GM23338 (cell line): ENCODE data around the gene GSN. TPM values are rescaled to one million over a fixed set of nuclear protein-coding genes. Genes with fewer than 3 reads are reported as not detected.

Experiments
- ATAC-seq: fragments of 200-7000 bp; cut with Tn5 transposase; 3 replicates; pipeline ENCODE4 v1.9.1; 2020
- DNase-seq: peaks from one replicate; pipeline ENCODE4 v3.0.0-alpha.2; 2015; ENCODE audit warnings: low spot score
- H2AFZ ChIP-seq: fragments of 200-600 bp; sonication (generic); 2 replicates; pipeline ENCODE4 v1.8.0; 2016; ENCODE audit warnings: antibody characterized with exemption, mild to moderate bottlenecking, moderate library complexity
- H3F3A ChIP-seq: fragments of 200-600 bp; sonication (generic); replicated peaks from 2 replicates; pipeline ENCODE4 v1.8.0; 2017; ENCODE audit warnings: antibody characterized with exemption, mixed run types, low read depth
- H3K27ac ChIP-seq: fragments of 200-600 bp; sonication (generic); 2 replicates; pipeline ENCODE4 v1.6.1; 2016; ENCODE audit warnings: low read depth
- H3K27me3 ChIP-seq: fragments of 200-600 bp; sonication (generic); 2 replicates; pipeline ENCODE4 v1.8.0; 2016; ENCODE audit warnings: mild to moderate bottlenecking, mixed run types, moderate library complexity; ENCODE audit not compliant: insufficient read depth
- H3K36me3 ChIP-seq: fragments of 200-600 bp; sonication (generic); 2 replicates; pipeline ENCODE4 v1.8.0; 2016; ENCODE audit warnings: mild to moderate bottlenecking; ENCODE audit not compliant: insufficient read depth
- H3K4me1 ChIP-seq: fragments of 200-600 bp; sonication (generic); 2 replicates; pipeline ENCODE4 v1.8.0; 2016; ENCODE audit warnings: mild to moderate bottlenecking, moderate library complexity; ENCODE audit not compliant: insufficient read depth
- H3K4me2 ChIP-seq: fragments of 200-600 bp; sonication (generic); 2 replicates; pipeline ENCODE4 v1.7.1; 2017; ENCODE audit warnings: mixed run types
- H3K4me3 ChIP-seq: fragments of 200-600 bp; sonication (generic); 2 replicates; pipeline ENCODE4 v1.6.1; 2016; ENCODE audit warnings: mixed run types
- H3K79me2 ChIP-seq: fragments of 200-600 bp; sonication (generic); replicated peaks from 2 replicates; pipeline ENCODE4 v1.8.0; 2017; ENCODE audit warnings: mild to moderate bottlenecking; ENCODE audit not compliant: insufficient read depth
- H3K9me2 ChIP-seq: fragments of 200-600 bp; sonication (generic); 2 replicates; pipeline ENCODE4 v1.8.0; 2017; ENCODE audit not compliant: insufficient read depth
- H4K20me1 ChIP-seq: fragments of 200-600 bp; sonication (generic); replicated peaks from 2 replicates; pipeline ENCODE4 v1.8.0; 2017; ENCODE audit warnings: mild to moderate bottlenecking; ENCODE audit not compliant: insufficient read depth
- H3K27ac Mint-ChIP-seq: 2 replicates; pipeline ENCODE4 v1.8.0; 2020; ENCODE audit warnings: inconsistent platforms, mild to moderate bottlenecking, moderate library complexity, mixed read lengths
- H3K27me3 Mint-ChIP-seq: 3 replicates; pipeline ENCODE4 v1.8.0; 2022; ENCODE audit warnings: low read depth, mild to moderate bottlenecking, moderate library complexity, mixed read lengths, inconsistent platforms; ENCODE audit not compliant: insufficient read depth, poor library complexity
- H3K36me3 Mint-ChIP-seq: 3 replicates; pipeline ENCODE4 v1.8.0; 2021; ENCODE audit warnings: low read depth, mild to moderate bottlenecking, inconsistent platforms, moderate library complexity, mixed read lengths
- H3K4me1 Mint-ChIP-seq: 3 replicates; pipeline ENCODE4 v1.8.0; 2020; ENCODE audit warnings: mild to moderate bottlenecking, inconsistent platforms, mixed read lengths
- H3K4me3 Mint-ChIP-seq: 3 replicates; pipeline ENCODE4 v1.8.0; 2021; ENCODE audit warnings: moderate library complexity, mild to moderate bottlenecking, inconsistent platforms, mixed read lengths
- H3K9me3 Mint-ChIP-seq: 3 replicates; pipeline ENCODE4 v1.8.0; 2020; ENCODE audit warnings: moderate library complexity, mild to moderate bottlenecking, inconsistent platforms, mixed read lengths
- CREB1 ChIP-seq: fragments of 250-450 bp; sonication (Bioruptor Pico); IDR thresholded peaks from 2 replicates; pipeline ENCODE4 v1.5.0; 2020; ENCODE audit warnings: low read depth, mild to moderate bottlenecking, moderate library complexity
- EZH2 ChIP-seq: fragments of 200-600 bp; sonication (generic); IDR thresholded peaks from one replicate; pipeline ENCODE4 v1.8.0; 2017; ENCODE audit warnings: antibody characterized with exemption, mild to moderate bottlenecking, low read depth; ENCODE audit not compliant: unreplicated experiment
- EZH2phosphoT487 ChIP-seq: fragments of 200-600 bp; sonication (generic); IDR thresholded peaks from one replicate; pipeline ENCODE4 v1.8.1; 2018; ENCODE audit warnings: antibody characterized with exemption; ENCODE audit not compliant: unreplicated experiment
- JUNB ChIP-seq: IDR thresholded peaks from one replicate; pipeline ENCODE4 v1.6.1; 2016; ENCODE audit warnings: antibody characterized with exemption; ENCODE audit not compliant: unreplicated experiment
- NANOG ChIP-seq: IDR thresholded peaks from 2 replicates; pipeline ENCODE4 v1.6.1; 2016; ENCODE audit warnings: antibody characterized with exemption, borderline replicate concordance
- POLR2AphosphoS5 ChIP-seq: IDR thresholded peaks from 2 replicates; pipeline ENCODE4 v1.6.1; 2016; ENCODE audit warnings: antibody characterized with exemption, low read depth
- STAT1 ChIP-seq: IDR thresholded peaks from one replicate; pipeline ENCODE4 v1.6.1; 2016; ENCODE audit warnings: antibody characterized with exemption; ENCODE audit not compliant: unreplicated experiment
- ZNF114 ChIP-seq: fragments of 250-450 bp; sonication (Bioruptor Pico); IDR thresholded peaks from 2 replicates; pipeline ENCODE4 v1.5.0; 2020; ENCODE audit warnings: mild to moderate bottlenecking, moderate library complexity
- ZNF331 ChIP-seq: fragments of 250-450 bp; sonication (Bioruptor Pico); IDR thresholded peaks from 2 replicates; pipeline ENCODE4 v1.5.0; 2020; ENCODE audit warnings: low read depth, mild to moderate bottlenecking, moderate library complexity
- polyA plus RNA-seq: library from polyadenylated mRNA; unstranded; fragments of >200 nt; fragmentation: Nextera tagmentation; extraction: Ambion mirVana; gene quantifications from 2 replicates; pipeline ENCODE4 v1.2.1, GENCODE V29; 2016
- total RNA-seq: library from RNA; depleted of rRNA; stranded (reverse); fragments of >200 nt; shearing (Covaris generic); gene quantifications from 2 replicates; pipeline ENCODE4 v1.2.3, GENCODE V29; 2014
- TF ChIP-seq, protein P1 (sequence below): IDR thresholded peaks from one replicate; pipeline ENCODE4 v1.6.1; 2018; ENCODE audit warnings: antibody characterized with exemption; ENCODE audit not compliant: unreplicated experiment
- TF ChIP-seq, protein P2 (sequence below), 2 experiments: fragments of 200-600 bp in 1 of 2; sonication (generic) in 1 of 2; conservative IDR thresholded peaks; 2 replicates each; pipeline versions ENCODE4 v1.5.1 to v1.6.1; 2016 to 2017; ENCODE audit warnings: antibody characterized with exemption in 2 of 2, low read depth in 2 of 2, mild to moderate bottlenecking in 2 of 2, moderate library complexity in 1 of 2
- TF ChIP-seq, protein P3 (sequence below): IDR thresholded peaks from 2 replicates; pipeline ENCODE4 v1.6.1; 2016; ENCODE audit warnings: antibody characterized with exemption
- TF ChIP-seq, protein P4 (sequence below): fragments of 250-450 bp; sonication (Bioruptor Pico); IDR thresholded peaks from 2 replicates; pipeline ENCODE4 v1.5.0; 2020; ENCODE audit warnings: mild to moderate bottlenecking, moderate library complexity

GSN gene
- total and polyA plus RNA-seq, 2 experiments from 2014 or later, result 30.2 to 85.7 TPM

DNA sequence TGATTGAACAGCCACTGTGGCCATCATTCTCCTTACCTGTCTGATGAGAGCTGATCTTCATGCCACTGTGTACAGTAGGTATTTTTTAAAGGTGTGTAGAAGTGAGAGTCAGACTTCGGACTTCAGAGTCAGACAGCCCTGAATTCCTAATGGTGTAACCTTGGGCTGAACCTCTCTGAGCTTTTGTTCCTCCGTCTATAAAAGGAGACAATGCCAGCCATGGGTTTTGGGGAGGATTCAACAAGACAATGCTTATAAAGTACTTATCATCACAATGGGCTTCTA, 18.7 kb downstream of the GSN start:
- Mint-ChIP-seq H3K36me3 (peaks cover 18% of the 10 kb centered on the region; the same call in 2 of the 3 replicates), H3K4me3 (peak overlapping the region; percentile 14), H3K27ac (peak overlapping the region; percentile 25; the same call in 1 of the 2 replicates), H3K27me3 (peaks cover 58% of the 10 kb centered on the region), H3K4me1 (peaks cover 47% of the 10 kb centered on the region), H3K9me3 (no peaks in the 10 kb centered on the region; the same call in 2 of the 3 replicates)
- no peaks in the 10 kb centered on the region for H3K36me3 ChIP-seq
- peaks cover 12% of the 10 kb centered on the region for H3F3A ChIP-seq
- H3K4me3 ChIP-seq, result peak overlapping the region; percentile 39
- DNase-seq (no peak), ATAC-seq (no peak)
- peaks cover 40% of the 10 kb centered on the region for H3K4me1 ChIP-seq
- H3K4me2 ChIP-seq, result peak overlapping the region; percentile 81
- H3K9me2 ChIP-seq, result no peaks in the 10 kb centered on the region
- H3K79me2 ChIP-seq, result no peaks in the 10 kb centered on the region
- H3K27me3 ChIP-seq, result peaks cover 71% of the 10 kb centered on the region
- H3K27ac ChIP-seq, result no peak overlapping the region
- TF ChIP-seq EZH2phosphoT487, result no peak
- TF ChIP-seq, protein P1, sequence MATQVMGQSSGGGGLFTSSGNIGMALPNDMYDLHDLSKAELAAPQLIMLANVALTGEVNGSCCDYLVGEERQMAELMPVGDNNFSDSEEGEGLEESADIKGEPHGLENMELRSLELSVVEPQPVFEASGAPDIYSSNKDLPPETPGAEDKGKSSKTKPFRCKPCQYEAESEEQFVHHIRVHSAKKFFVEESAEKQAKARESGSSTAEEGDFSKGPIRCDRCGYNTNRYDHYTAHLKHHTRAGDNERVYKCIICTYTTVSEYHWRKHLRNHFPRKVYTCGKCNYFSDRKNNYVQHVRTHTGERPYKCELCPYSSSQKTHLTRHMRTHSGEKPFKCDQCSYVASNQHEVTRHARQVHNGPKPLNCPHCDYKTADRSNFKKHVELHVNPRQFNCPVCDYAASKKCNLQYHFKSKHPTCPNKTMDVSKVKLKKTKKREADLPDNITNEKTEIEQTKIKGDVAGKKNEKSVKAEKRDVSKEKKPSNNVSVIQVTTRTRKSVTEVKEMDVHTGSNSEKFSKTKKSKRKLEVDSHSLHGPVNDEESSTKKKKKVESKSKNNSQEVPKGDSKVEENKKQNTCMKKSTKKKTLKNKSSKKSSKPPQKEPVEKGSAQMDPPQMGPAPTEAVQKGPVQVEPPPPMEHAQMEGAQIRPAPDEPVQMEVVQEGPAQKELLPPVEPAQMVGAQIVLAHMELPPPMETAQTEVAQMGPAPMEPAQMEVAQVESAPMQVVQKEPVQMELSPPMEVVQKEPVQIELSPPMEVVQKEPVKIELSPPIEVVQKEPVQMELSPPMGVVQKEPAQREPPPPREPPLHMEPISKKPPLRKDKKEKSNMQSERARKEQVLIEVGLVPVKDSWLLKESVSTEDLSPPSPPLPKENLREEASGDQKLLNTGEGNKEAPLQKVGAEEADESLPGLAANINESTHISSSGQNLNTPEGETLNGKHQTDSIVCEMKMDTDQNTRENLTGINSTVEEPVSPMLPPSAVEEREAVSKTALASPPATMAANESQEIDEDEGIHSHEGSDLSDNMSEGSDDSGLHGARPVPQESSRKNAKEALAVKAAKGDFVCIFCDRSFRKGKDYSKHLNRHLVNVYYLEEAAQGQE, result no peak
- TF ChIP-seq CREB1 (CRISPR knock-in tag), result no peak
- TF ChIP-seq ZNF114 (CRISPR knock-in tag), result no peak
- TF ChIP-seq, protein P2, sequence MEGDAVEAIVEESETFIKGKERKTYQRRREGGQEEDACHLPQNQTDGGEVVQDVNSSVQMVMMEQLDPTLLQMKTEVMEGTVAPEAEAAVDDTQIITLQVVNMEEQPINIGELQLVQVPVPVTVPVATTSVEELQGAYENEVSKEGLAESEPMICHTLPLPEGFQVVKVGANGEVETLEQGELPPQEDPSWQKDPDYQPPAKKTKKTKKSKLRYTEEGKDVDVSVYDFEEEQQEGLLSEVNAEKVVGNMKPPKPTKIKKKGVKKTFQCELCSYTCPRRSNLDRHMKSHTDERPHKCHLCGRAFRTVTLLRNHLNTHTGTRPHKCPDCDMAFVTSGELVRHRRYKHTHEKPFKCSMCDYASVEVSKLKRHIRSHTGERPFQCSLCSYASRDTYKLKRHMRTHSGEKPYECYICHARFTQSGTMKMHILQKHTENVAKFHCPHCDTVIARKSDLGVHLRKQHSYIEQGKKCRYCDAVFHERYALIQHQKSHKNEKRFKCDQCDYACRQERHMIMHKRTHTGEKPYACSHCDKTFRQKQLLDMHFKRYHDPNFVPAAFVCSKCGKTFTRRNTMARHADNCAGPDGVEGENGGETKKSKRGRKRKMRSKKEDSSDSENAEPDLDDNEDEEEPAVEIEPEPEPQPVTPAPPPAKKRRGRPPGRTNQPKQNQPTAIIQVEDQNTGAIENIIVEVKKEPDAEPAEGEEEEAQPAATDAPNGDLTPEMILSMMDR (conservative IDR thresholded peaks at IDR 0.05; ENCODE audit: low read depth in 2 of 2), result no peak
- TF ChIP-seq ZNF331, result no peak
- TF ChIP-seq, protein P3, sequence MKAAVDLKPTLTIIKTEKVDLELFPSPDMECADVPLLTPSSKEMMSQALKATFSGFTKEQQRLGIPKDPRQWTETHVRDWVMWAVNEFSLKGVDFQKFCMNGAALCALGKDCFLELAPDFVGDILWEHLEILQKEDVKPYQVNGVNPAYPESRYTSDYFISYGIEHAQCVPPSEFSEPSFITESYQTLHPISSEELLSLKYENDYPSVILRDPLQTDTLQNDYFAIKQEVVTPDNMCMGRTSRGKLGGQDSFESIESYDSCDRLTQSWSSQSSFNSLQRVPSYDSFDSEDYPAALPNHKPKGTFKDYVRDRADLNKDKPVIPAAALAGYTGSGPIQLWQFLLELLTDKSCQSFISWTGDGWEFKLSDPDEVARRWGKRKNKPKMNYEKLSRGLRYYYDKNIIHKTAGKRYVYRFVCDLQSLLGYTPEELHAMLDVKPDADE, result no peak
- no peak for TF ChIP-seq STAT1
- TF ChIP-seq JUNB, result no peak
- TF ChIP-seq NANOG, result no peak
- no peak for TF ChIP-seq POLR2AphosphoS5
- TF ChIP-seq, protein P4, sequence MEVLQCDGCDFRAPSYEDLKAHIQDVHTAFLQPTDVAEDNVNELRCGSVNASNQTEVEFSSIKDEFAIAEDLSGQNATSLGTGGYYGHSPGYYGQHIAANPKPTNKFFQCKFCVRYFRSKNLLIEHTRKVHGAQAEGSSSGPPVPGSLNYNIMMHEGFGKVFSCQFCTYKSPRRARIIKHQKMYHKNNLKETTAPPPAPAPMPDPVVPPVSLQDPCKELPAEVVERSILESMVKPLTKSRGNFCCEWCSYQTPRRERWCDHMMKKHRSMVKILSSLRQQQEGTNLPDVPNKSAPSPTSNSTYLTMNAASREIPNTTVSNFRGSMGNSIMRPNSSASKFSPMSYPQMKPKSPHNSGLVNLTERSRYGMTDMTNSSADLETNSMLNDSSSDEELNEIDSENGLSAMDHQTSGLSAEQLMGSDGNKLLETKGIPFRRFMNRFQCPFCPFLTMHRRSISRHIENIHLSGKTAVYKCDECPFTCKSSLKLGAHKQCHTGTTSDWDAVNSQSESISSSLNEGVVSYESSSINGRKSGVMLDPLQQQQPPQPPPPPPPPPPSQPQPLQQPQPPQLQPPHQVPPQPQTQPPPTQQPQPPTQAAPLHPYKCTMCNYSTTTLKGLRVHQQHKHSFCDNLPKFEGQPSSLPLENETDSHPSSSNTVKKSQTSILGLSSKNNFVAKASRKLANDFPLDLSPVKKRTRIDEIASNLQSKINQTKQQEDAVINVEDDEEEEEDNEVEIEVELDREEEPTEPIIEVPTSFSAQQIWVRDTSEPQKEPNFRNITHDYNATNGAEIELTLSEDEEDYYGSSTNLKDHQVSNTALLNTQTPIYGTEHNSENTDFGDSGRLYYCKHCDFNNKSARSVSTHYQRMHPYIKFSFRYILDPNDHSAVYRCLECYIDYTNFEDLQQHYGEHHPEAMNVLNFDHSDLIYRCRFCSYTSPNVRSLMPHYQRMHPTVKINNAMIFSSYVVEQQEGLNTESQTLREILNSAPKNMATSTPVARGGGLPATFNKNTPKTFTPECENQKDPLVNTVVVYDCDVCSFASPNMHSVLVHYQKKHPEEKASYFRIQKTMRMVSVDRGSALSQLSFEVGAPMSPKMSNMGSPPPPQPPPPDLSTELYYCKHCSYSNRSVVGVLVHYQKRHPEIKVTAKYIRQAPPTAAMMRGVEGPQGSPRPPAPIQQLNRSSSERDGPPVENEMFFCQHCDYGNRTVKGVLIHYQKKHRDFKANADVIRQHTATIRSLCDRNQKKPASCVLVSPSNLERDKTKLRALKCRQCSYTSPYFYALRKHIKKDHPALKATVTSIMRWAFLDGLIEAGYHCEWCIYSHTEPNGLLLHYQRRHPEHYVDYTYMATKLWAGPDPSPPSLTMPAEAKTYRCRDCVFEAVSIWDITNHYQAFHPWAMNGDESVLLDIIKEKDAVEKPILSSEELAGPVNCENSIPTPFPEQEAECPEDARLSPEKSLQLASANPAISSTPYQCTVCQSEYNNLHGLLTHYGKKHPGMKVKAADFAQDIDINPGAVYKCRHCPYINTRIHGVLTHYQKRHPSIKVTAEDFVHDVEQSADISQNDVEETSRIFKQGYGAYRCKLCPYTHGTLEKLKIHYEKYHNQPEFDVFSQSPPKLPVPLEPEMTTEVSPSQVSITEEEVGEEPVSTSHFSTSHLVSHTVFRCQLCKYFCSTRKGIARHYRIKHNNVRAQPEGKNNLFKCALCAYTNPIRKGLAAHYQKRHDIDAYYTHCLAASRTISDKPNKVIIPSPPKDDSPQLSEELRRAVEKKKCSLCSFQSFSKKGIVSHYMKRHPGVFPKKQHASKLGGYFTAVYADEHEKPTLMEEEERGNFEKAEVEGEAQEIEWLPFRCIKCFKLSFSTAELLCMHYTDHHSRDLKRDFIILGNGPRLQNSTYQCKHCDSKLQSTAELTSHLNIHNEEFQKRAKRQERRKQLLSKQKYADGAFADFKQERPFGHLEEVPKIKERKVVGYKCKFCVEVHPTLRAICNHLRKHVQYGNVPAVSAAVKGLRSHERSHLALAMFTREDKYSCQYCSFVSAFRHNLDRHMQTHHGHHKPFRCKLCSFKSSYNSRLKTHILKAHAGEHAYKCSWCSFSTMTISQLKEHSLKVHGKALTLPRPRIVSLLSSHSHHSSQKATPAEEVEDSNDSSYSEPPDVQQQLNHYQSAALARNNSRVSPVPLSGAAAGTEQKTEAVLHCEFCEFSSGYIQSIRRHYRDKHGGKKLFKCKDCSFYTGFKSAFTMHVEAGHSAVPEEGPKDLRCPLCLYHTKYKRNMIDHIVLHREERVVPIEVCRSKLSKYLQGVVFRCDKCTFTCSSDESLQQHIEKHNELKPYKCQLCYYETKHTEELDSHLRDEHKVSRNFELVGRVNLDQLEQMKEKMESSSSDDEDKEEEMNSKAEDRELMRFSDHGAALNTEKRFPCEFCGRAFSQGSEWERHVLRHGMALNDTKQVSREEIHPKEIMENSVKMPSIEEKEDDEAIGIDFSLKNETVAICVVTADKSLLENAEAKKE (CRISPR knock-in tag), result no peak
- TF ChIP-seq EZH2, result no peak
- H4K20me1 ChIP-seq, result peaks cover 14% of the 10 kb centered on the region
- H2AFZ ChIP-seq, result no peak overlapping the region
